Mesodermal cell (in vitro differentiated cells): Measurements from ENCODE around the gene EMC1.
"Not testable (repeated sequence)": the region's sequence is repeated elsewhere in the genome, so short reads cannot be mapped to it uniquely, and the experiment has no call there.

Source experiments
- H3K27ac ChIP-seq: 2 replicates; pipeline ENCODE4 v1.7.0; 2013; ENCODE audit warnings: mild to moderate bottlenecking, low read depth, low read length, moderate library complexity; ENCODE audit not compliant: severe bottlenecking
- H3K36me3 ChIP-seq: 2 replicates; pipeline ENCODE4 v1.7.1; 2013; ENCODE audit warnings: mild to moderate bottlenecking, low read length, moderate library complexity; ENCODE audit not compliant: control insufficient read depth, insufficient read depth
- H3K4me1 ChIP-seq: one replicate; pipeline ENCODE4 v1.7.1; 2013; ENCODE audit warnings: mild to moderate bottlenecking, low read length; ENCODE audit not compliant: insufficient read depth, control insufficient read depth, poor library complexity, severe bottlenecking
- H3K4me3 ChIP-seq: 2 replicates; pipeline ENCODE4 v1.7.0; 2013; ENCODE audit warnings: low read length, control low read depth, mild to moderate bottlenecking; ENCODE audit not compliant: insufficient read depth, poor library complexity, severe bottlenecking; ENCODE audit errors: extremely low read depth
- H3K9me3 ChIP-seq: 2 replicates; pipeline ENCODE4 v1.7.1; 2013; ENCODE audit warnings: mild to moderate bottlenecking, low read length, moderate library complexity; ENCODE audit not compliant: control insufficient read depth
- WGBS, 2 experiments: methylation state at CpG; one replicate each; pipeline ENCODE4 v1.1.5; 2013; ENCODE audit warnings: missing lambda C conversion rate in 2 of 2; ENCODE audit not compliant: insufficient coverage in 2 of 2; 5-methylcytosine and 5-hydroxymethylcytosine counted together

The EMC1 gene

DNA sequence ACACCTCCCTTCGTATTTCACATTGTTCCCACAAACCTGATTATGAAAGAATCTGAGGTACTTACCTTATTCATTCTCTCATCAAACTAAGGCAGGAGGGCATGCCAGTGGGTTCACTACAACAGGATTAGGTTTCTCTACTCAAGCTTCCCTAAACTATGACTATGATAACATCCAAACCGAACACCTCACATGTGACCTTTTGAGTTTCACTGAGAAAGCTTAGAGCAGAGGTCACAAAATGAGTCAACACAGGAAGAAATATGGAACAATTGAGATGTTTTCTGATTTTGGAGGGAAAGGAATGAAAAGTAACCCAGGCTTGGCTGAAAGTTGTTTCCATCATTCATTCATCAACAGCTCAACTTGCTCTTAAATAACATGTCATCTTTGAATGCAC, 65.3 kb downstream of the EMC1 start:
- H3K27ac ChIP-seq: no peak overlapping the region
- WGBS, 2 experiments: 92 to 94% methylated on average over 1 to 2 of the region's 2 CpGs
- peaks cover 88% of the 10 kb centered on the region for H3K36me3 ChIP-seq
- no peak overlapping the region for H3K4me3 ChIP-seq
- H3K9me3 ChIP-seq: no peaks in the 10 kb centered on the region
- H3K4me1 ChIP-seq: no peaks in the 10 kb centered on the region

DNA sequence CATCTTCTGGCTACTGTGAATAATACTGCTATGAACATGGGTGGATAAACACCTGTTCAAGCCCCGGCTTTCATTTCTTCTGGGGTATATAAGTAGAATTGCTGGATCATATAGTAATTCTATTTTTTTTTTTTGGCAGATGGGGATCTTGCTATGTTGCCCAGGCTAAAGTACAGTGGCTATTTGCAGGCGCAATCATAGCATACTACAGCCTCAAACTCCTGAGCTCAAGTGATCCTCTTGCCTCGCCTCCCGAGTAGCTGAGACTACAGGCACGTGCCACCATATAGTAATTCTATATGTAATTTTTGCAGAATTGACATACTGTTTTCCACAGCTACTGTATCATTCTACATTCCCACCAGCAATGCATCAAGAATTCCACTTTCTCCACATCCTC, 69.1 kb downstream of the EMC1 start:
- H3K4me3 ChIP-seq: no peak overlapping the region
- 96% methylated on average over 3 of the region's 5 CpGs; no CpG with 5 or more reads in 1 of the 2 experiments for WGBS, 2 experiments
- H3K36me3 ChIP-seq: peaks cover 80% of the 10 kb centered on the region
- H3K27ac ChIP-seq: no peak overlapping the region
- H3K4me1 ChIP-seq: no peaks in the 10 kb centered on the region
- H3K9me3 ChIP-seq: no peaks in the 10 kb centered on the region

GRCh38 chr1:19180265-19180657, 71.1 kb downstream of the EMC1 start:
- 91 to 100% methylated on average over 1 to 7 of the region's 8 CpGs for WGBS, 2 experiments
- not testable (repeated sequence) for H3K4me3 ChIP-seq, H3K9me3 ChIP-seq, H3K4me1 ChIP-seq, H3K27ac ChIP-seq
- H3K36me3 ChIP-seq: peaks cover 81% of the 10 kb centered on the region

DNA sequence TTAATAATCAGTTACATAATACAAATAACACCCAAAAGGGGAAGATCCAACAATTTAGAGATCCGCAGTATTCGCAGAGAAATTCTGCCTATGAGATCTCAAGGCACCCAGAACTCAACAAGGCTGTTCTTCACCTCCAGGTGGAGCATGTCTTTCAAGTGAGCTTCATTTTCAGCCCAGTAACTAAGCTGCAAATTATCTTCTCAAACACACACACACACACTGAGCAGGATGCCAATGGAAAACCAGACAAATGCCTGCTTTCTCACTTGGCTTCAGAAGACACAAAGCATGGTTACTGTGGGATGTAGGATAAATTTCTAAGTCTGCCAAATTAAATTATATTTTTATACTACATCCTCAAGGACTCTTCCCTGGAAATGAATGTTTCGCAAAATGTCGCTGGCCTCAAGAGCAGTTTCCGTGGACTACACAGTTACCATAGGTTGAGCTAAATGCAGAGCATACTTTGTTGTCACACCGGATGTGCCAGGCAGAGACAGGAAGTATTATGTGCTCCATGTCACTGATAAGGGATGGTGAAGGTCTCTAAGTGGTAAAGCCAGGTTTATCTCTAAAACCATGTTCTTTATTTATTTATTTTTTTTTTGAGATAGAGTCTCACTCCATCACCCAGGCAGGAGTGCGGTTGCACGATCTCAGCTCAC, 71.6 kb downstream of the EMC1 start:
- Histone ChIP-seq H3K27ac (no peak overlapping the region), H3K9me3 (no peaks in the 10 kb centered on the region), H3K4me3 (no peak overlapping the region), H3K4me1 (no peaks in the 10 kb centered on the region), H3K36me3 (peaks cover 81% of the 10 kb centered on the region)
- WGBS, 2 experiments: 95 to 97% methylated on average over 6 to 7 of the region's 8 CpGs

GRCh38 chr1:19178734-19179398, 72.5 kb downstream of the EMC1 start:
- Histone ChIP-seq H3K27ac (no peak overlapping the region), H3K9me3 (no peaks in the 10 kb centered on the region), H3K4me3 (no peak overlapping the region), H3K4me1 (no peaks in the 10 kb centered on the region), H3K36me3 (peaks cover 82% of the 10 kb centered on the region)
- WGBS, 2 experiments: 89 to 95% methylated on average over 4 of the region's 5 CpGs

DNA sequence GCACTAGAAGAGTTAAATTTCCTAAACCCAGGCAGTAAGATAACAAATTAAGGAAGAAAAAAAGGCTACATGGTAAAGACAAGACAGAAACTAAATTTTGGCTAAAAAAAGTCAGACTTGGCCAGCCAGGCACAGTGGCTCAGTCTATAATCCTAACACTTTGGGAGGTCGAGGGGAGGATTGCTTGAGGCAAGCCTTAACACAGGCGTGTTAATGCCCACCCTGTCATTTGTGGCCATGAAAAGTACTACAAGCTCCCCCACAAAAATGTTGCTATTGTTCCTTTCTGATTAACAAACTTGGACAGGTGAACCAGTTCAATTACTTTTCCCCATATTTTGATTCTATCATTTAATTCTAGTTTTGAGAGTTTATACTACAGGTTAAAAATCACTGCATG, 73.5 kb downstream of the EMC1 start:
- H3K36me3 ChIP-seq: peaks cover 88% of the 10 kb centered on the region

GRCh38 chr1:19169642-19170041, 81.7 kb downstream of the EMC1 start:
- Histone ChIP-seq H3K36me3 (peaks cover 99% of the 10 kb centered on the region), H3K4me3 (no peak overlapping the region), H3K4me1 (no peaks in the 10 kb centered on the region), H3K27ac (no peak overlapping the region), H3K9me3 (no peaks in the 10 kb centered on the region)
- 100% methylated on average over 1 of the region's 2 CpGs; no CpG with 5 or more reads in 1 of the 2 experiments for WGBS, 2 experiments

More for the DNA sequence above, 73.5 kb downstream of the EMC1 start:
- 100% methylated on average over 2 of the region's 2 CpGs; no CpG with 5 or more reads in 1 of the 2 experiments for WGBS, 2 experiments
- H3K4me3 ChIP-seq: no peak overlapping the region
- no peak overlapping the region for H3K27ac ChIP-seq
- no peaks in the 10 kb centered on the region for H3K9me3 ChIP-seq
- H3K4me1 ChIP-seq: no peaks in the 10 kb centered on the region

DNA sequence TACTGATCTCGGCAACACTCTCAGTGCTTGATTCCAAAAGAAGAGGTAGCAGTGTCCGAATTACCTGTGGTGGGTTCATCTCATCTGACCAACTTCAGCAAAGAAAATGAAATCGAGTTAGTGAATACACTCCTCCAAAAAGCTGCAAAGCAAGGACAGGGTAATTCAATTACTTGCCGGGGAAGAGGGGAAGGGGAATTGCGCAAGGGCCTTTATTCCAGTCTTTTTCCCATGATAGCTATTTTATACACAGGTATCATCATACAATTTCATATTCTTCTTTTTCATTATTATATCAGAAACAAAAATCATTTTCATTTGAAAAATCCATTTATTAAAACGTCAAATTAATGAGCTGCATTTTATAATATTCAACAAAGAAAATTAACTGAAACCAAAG, 84.2 kb downstream of the EMC1 start:
- H3K4me1 ChIP-seq: no peaks in the 10 kb centered on the region
- H3K27ac ChIP-seq: no peak overlapping the region
- whole genome bisulfite sequencing, 2 experiments: 92 to 98% methylated on average over 4 of the region's 6 CpGs
- H3K9me3 ChIP-seq: no peaks in the 10 kb centered on the region
- peaks cover 99% of the 10 kb centered on the region for H3K36me3 ChIP-seq
- H3K4me3 ChIP-seq: no peak overlapping the region

- Histone ChIP-seq H3K27ac (no peak overlapping the region), H3K4me3 (no peak overlapping the region), H3K36me3 (peaks cover 100% of the 10 kb centered on the region), H3K9me3 (no peaks in the 10 kb centered on the region), H3K4me1 (no peaks in the 10 kb centered on the region)
- WGBS, 2 experiments: 100% methylated on average over 3 of the region's 3 CpGs
Measured at GRCh38 chr1:19166066-19166465, 85.3 kb downstream of the EMC1 start.
